GM21423 (cell line): ENCODE results near the gene ADGRG6.
"Not testable (repeated sequence)": the region's sequence is repeated elsewhere in the genome, so short reads cannot be mapped to it uniquely, and the experiment has no call there.

ENCODE experiments used
- ATAC-seq: cut with Tn5 transposase; IDR thresholded peaks from one replicate; pipeline ENCODE4 v1.9.1; 2021; ENCODE audit warnings: mild to moderate bottlenecking, moderate library complexity; ENCODE audit not compliant: unreplicated experiment

The ADGRG6 gene

DNA sequence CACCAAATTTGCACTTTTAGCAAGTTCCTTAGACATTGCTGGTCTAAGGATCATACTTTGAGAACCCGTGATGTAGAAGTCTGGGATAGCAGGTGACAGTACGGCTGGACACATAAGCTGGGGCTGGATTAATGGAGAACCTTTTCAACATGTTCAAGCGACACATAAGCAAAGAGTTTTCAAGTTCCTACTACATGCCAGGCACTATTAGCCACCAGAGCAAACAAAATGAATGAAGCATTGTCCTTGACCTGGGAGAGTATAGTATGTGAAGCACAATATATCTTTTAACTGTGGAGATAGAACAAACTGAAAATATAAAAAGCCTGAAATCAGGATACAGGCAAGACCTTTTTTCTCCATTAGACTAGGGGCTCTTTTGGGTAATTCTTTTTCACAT is 102.9 kb downstream of the ADGRG6 start:
- ATAC-seq = no peak

DNA sequence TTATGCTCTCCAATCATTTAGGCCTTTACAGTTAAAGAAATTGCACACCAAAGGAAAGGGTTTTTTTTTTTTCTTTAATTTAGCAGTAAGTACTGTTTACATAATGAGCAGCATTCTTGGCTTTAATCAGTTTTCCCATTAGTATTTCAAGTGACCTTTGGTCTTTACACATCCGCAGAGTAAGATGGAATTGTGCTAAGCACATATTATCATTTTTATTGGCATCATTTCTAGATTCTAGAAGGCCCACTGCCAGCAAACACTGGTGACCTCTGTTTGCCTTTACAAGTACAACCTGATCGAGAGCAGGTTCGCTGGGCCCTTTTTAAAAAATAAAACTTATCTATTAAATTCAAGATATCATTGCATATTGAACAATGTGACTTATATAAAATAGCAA is 104.3 kb downstream of the ADGRG6 start:
- ATAC-seq = no peak

DNA sequence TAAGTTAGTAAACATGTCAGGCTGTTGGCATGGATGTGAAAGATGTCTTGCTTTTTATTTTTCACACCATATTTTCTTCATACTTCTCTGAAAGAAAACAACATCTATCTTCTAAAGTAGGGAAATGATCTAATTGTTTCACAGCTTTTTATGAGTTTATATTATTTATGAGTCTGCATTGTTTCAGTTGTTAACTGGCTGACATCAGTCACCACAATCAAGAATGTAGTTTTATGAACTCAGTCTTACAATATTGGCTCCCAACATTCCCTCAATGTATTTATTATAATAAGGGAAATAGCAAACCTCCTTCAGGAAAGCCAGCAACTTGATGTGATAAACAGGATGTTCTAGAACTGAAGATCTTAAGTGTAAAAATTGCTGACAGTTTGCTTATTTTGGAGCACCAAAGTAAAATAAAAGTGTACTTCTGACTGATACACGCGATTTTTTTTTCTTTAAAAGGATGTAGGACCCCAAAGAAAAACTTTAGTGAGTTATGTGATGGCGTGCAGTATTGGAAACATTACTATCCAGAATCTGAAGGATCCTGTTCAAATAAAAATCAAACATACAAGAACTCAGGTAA is 106.0 kb downstream of the ADGRG6 start:
- ATAC-seq = no peak

DNA sequence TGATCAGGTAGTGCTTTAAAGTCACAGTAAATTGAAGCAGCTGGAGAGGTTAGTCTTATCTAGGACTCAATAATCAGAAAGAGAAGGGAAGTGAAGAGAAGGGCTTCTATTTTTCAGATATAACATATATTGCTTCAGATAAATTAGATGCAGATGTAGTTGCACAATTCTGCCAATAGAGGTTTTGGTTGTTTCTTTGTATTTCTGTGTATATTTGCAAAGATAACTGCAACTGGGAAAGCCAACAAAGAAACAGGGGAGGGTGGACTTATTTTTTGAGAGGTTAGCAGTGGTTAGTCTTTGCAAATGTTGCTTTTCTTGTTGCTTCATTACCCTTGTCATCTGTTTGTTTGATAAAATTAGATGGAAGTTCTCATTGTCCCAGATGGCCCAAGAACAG is 106.6 kb downstream of the ADGRG6 start:
- no peak for ATAC-seq

DNA sequence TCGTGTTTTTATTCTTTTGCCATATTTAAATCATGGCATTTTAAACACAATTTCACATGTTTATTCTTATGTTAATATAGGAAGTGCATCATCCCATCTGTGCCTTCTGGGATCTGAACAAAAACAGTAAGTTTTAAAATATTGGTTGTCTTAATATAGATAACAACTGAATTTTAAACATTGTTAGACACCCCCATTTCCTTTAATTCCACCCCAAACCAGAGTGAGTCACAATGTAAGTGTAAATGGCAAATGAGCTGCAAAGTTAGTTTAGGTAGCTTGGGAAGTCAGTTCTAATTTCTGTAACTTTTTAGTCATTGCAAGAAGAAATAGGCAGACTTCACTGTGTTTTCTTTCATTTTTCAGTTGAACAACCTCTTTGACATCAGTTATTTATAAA is 108.0 kb downstream of the ADGRG6 start:
- ATAC-seq = no peak

DNA sequence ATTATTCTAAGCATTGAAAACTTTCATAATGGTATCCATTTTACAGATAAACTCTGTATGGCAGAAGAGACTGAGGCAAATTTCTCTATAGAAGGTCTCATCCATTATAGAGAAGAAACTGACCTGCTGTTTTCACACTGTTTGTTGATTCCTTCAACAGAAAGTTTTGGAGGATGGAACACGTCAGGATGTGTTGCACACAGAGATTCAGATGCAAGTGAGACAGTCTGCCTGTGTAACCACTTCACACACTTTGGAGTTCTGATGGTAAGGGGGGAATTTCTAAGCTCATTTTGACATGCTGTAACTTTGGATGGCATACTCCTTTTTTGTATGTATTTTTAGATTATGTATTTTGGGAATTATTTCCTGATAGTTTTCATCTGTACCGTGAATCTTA is 109.3 kb downstream of the ADGRG6 start:
- ATAC-seq = no peak

DNA sequence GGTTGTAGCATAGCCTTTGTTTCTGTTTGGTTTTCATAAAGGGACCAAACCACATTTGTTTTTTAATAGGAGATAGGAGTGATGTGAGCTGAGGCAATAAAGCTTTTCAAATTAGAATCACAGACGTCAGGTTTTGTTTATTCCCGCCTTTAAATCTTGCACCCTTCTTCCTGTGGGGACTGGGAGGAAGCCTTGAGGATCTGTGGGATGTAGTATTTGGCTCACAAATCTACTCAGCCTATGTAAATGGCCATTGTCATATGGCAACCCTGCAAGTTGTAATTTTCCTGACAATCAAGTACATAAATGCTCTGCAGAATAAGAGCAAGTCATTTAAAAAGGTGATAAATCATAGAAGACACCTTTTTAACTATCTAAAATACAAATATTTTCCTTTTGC is 110.4 kb downstream of the ADGRG6 start:
- ATAC-seq = no peak

DNA sequence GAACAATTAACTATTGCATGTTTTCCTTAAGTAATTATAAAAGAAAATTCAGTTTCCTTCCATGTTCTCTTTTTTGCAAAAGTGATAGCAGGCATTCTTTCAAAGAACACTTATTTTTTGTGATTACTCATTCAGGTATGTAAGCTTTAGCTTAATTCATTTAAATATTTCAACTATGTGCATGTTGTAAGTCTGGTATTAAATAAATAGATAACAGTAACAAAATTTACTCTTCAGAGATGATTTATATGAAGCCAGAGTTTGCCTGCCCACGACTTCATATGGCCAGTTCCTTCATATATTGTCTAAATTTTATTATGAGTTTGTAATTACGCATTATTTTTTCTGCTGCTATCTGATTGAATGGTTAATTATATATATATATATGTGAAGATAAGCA is 110.9 kb downstream of the ADGRG6 start:
- ATAC-seq = no peak

DNA sequence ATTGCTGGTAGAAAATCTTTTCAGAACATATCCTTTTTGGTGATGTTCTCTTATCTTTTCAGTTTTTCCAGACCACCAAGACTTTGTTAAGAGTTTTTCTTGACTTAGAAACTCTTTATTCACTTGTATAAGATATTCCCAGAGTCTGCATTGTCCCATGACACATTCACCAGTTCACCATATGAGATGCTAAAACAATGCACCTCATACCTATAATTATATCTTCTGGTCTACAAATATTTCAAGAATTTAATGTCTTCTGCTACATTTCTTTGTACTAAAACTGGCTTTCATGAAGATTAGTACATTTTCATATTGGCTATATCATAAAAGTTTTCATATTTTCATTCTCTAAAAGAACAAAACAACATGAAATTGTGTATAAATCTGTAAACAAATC is 111.3 kb downstream of the ADGRG6 start:
- ATAC-seq = no peak

DNA sequence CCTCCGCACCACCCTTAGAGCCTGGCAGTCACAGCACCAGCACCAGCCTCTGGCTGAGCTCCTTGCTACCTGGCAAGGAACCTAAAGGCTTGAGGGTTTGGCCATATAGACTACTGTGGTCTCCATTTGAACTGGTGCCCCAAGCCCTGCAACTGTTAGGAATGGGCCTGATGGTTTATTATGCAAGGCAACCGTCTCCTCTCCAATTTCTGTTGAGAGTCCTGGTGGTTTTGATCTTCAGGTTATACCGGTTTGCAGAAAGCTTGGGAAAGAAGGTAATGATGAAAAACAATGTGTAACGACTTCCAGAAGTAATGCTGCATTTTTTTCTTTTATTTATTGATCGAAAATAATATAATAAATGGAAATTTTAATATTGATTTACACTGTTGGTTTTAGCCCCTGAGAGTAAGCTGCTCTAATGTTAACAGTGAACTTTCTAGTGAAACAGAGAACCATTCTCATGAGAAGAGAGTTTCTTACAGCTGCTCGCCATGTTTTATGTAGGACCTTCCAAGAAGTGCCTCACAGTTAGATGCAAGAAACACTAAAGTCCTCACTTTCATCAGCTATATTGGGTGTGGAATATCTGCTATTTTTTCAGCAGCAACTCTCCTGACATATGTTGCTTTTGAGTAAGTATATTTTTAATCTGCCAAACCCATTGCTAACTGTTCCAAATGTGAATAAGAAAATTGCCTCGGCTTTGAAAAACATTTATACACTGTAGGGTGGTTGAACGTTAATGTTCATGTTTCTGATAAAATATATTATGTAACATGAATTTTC is 112.8 kb downstream of the ADGRG6 start:
- ATAC-seq = no peak

DNA sequence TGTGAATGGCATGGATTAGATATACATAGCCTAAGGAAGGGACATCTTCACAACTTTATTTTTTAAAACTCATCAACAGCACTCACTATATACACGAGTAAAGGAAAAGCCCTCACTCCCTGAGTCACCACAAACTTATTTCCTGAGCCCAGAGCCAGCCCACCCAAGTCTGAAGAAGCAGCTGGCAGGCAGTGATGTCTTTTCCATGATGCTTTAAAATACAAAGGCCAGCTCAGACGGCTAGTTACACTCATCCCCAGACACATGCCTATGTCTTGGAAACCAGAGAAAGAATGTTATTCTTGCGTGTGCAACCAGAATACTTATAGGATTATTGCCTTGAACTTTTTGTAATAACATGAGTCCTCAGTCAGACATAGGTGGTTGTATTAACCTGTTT is 114.4 kb downstream of the ADGRG6 start:
- ATAC-seq = no peak

DNA sequence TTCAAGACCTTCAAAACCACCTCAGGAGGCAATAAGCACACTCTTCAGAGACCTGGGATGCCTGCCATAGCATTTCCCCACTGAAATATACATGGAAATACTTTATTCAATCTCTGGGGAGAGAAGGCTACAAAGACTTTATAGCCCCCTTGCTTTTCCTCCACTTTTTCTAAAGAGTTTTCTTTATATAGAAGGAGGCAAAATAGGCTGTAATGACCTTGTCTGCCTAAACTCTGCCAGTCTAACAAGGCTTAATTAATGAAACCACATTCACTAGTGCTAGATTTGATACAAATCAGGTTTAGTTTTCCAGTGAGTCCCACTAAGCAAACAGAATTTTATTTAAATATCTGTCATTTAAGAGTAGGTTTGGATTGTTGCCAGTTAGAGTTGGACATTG is 114.9 kb downstream of the ADGRG6 start:
- no peak for ATAC-seq

DNA sequence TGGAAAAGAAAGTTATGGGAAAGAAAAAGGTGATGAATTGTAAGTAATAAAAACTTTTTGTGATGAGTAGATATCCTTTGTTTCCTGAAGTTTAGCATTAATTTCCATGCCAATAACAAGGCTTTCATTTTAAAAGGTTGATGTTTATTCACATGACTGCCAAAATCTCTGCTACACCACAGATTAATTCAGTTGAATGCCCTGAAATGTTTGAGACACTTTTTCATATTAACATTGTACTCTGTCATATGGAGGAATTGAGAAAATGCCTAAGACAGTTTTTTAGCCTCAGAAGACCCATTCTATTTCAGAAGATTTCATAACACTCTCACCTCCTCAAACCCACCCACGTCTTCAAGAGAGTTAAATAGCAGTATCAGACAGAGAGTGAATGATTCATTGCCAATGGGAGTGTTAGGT is 115.5 kb downstream of the ADGRG6 start:
- no peak for ATAC-seq

DNA sequence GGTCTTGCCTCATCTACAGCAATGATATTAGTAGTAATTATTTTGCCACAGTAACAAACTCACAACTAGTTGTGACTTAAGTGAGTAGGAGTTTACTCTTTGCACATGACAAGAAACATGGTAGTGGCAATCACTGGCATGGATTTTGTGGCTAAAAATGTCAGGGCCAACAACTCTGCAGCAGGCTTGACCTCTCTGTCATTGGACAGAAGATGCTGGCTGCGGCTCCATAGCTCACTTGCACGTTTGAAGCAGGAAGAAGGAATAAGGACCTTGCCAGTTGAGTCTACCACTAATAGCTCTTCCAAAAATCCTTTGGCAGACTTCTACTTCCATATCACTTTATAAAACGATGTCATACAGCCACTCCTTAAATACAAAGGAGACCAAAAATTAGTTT is 117.3 kb downstream of the ADGRG6 start:
- ATAC-seq = no peak

DNA sequence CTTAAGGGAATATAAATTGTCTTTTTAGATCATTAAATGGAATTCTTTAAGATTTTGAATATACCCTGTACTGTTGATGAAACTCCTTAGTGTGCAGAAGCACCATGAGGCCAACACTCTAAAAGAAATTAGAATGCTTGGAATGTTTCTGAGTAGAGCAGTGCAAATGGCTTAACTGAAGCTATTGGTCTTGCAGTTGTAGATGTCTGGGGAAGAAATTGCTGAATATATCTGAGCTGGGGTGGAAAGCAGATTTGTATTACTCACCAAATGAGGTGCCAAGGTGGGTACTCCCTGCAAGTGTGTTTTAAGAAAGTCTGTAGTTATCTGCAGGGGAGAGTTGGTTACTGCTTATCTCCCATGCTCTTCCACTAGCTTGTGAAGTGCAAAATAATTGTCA is 119.0 kb downstream of the ADGRG6 start:
- ATAC-seq = no peak

DNA sequence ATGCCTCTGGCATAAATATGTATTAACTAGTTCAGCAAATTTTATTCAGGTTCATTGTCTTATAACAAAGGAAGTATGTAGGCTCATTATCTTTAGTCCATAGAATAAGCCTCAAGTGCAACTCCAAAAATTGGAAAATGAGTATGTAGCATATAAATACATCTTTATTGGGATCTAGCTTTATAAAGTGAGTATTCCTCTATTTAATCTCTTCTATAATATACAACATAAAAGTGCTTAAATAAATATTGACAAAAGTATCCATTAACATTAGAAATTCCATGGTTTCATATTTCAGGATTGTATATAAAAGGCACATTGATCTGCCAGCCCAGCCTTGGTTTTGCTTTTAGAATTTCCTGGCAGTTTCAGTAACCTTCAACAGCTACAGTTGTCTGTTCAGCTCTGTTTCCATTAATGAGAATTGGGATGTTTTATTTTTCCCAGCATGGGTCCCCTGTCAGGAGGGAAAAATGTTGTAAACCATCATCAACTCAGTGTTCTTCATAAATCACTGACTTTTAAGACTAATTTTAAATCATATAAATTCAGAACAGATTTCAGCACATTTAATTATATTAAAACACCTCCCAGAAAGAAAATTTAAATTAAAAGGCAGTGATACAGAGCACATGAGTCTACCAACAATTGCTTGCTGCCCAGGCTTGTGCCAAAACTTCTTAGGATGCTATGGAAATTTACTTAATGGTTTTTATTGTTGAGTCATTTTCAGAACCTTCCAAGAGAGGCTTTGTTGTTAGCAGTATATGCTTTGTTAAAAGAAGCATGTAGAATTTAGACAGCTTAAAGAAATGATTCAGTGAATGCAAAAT is 119.7 kb downstream of the ADGRG6 start:
- ATAC-seq = no peak

DNA sequence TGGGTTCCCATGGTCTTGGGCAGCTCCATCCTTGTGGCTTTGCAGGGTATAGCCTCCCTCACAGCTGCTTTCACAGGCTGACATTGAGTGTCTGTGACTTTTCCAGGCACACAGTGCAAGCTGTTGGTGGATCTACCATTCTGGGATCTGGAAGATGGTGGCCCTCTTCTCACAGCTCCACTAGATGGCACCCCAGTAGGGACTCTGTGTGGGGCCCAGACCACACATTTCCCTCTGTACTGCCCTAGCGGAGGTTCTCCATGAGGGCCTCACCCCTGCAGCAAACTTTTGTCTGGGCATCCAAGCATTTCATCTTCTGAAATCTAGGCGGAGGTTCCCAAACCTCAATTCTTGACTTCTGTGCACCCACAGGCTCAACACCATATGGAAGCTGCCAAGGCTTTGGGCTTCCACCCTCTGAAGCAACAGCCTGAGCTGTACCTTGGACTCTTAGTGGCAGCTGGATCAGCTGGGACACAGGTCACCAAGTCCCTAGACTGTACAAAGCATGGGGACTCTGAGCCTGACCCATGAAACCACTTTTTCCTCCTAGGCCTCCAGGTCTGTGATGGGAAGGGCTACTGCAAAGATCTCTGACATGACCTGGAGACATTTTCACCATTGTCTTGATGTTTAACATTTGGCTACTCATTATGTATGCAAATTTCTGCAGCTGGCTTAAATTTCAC is 124.8 kb downstream of the ADGRG6 start:
- not testable (repeated sequence) for ATAC-seq

DNA sequence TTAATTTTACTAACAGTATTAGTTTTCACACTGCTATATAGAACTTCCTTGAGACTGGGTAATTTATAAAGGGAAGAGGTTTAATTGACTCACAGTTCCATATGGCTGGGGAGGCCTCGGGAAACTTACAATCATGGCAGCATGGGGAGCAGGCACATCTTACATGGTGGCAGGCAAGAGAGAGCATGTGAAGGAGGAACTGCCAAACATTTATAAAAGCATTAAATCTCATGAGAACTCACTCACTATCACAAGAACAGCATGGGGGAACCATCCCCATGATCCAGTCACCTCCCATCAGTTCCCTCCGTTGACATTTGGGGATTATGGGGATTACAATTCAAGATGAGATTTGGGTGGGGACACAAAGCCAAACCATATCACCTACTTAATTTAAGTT is 126.7 kb downstream of the ADGRG6 start:
- not testable (repeated sequence) for ATAC-seq

DNA sequence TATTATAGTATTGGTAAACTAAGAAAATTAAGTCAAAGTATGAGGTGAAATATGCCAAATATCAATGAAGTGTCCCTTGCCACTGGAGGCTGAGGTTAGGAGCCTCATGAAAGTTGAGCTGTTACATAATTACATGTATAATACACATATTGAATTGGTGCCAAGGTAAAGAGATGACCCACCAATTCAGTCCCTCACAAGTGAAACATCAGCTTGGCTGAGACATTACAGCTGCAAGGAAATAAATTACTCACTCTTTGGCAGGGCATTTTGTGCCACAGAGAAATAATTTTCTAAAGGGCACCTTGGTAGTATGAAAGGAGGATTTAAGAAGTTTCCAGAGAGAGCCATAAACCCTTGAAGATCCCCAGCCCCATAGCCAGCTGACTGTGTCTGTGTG is 127.4 kb downstream of the ADGRG6 start:
- no peak for ATAC-seq

DNA sequence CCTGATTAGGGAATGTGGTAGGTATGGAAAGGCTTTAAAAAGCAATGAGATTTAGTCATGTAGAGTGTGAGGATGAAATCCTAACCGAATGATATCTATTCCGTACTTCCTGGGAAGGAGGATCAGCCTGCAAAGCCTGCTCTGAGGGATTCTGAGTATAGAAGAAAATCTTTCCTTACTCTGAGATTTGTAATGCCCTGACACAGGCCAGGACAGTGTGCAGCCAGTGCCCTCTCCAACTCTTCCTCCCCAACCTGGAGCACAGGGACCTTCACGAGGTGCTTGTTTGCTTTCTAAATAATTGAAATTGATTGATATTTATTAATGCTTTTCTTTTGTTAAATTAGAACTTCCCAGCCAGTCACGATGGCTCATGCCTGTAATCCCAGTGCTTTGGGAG is 131.6 kb downstream of the ADGRG6 start:
- ATAC-seq = no peak

DNA sequence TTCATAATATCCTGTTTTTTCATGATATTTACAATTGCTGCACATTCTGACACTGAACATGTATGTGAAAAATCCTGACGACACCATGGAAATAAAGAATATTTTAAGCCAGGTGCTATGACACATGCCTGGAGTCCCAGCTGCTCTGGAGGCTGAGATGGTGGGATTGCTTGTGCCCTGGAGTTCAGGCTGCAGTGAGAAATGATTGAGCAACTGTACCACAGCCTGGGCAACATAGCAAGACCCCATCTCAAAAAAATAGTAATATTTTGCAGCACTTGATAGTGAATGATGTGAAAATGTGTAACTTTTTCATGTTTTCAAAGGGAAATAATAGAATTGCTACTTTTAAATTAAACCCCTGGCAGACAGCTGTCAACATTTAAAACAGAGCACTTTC is 137.1 kb downstream of the ADGRG6 start:
- no peak for ATAC-seq
